ENCODE data around the gene SETD2. TPM values are rescaled to one million over a fixed set of nuclear protein-coding genes. Genes with fewer than 3 reads are reported as not detected.

The SETD2 gene
- total and polyA plus RNA-seq, 5 donors from 2014 or later, result 10.4 to 93.7 (median 11.7) TPM

DNA sequence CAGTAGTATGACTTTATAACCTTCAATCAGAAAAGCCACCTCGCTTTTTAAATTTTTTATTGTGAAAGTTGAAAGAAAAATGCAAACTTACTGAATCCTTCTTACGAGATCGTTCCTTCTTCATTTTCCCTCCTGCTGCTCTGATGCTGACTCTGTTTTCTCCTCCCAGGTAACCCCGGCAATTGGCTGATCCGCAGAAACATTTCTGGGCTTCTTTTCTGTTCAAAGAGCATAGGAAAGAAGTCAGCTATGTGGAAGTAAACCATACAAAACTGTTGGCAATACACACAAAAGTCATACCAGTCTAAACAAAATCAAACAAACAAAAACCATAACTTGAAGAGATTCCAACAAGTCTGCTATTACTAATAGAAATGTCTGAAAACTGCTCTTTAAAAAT is 66.0 kb downstream of the SETD2 start:
- ATAC-seq (ENCODE audit: low read depth in 2 of 2), result no peak
- H3K36me3 ChIP-seq (ENCODE audit: control insufficient read depth, insufficient read depth, low read length), result peaks cover 73% of the 10 kb centered on the region
- no peaks in the 10 kb centered on the region for H3K27me3 Mint-ChIP-seq
- no peak overlapping the region for H3K4me3 ChIP-seq (ENCODE audit: low read depth, low read length)
- no peaks in the 10 kb centered on the region for H3K9me3 Mint-ChIP-seq
- no peaks in the 10 kb centered on the region for H3K9me3 ChIP-seq (ENCODE audit: control insufficient read depth in 2 of 2, low read length in 2 of 2)
- no peak overlapping the region for H3K27ac ChIP-seq (ENCODE audit: insufficient read depth, low read length, poor library complexity, severe bottlenecking)
- peak overlapping the region in 1 of 3 donors; percentile 59 for H3K27ac Mint-ChIP-seq
- H3K4me1 Mint-ChIP-seq, result peaks cover 0 to 14% (median 11%) of the 10 kb centered on the region in 4 donors
- H3K4me3 Mint-ChIP-seq, result no peak overlapping the region
- H3K36me3 Mint-ChIP-seq, result peaks cover 34% of the 10 kb centered on the region
- no peak for DNase-seq
- H3K4me1 ChIP-seq (ENCODE audit: control insufficient read depth, insufficient read depth, low read length, poor library complexity, severe bottlenecking), result no peaks in the 10 kb centered on the region
- H3K27me3 ChIP-seq (ENCODE audit: control insufficient read depth, insufficient read depth, low read length), result no peaks in the 10 kb centered on the region

DNA sequence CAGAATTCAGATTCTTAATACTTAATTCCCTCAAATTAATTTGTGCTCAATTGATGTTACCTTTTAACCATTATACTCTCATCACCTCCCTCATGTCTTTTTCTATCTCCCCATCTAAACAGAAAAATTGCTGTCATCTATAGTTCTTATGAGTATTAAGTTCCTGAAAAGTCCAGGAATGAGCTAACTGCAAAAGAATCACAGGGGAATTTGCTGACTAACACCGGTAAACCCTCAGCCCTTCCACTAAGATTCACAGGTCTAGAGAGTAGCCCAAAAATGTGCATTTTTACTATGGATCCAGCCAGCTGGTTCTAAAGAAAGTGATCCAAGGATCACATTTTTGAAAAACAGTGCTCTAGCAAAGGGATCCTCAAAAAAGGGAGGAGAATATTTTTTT is 67.0 kb downstream of the SETD2 start:
- H3K27ac Mint-ChIP-seq, result peak overlapping the region in 1 of 3 donors; percentile 51
- H3K4me1 Mint-ChIP-seq, result peaks cover 0 to 14% (median 11%) of the 10 kb centered on the region in 4 donors
- H3K27ac ChIP-seq (ENCODE audit: insufficient read depth, low read length, poor library complexity, severe bottlenecking), result no peak overlapping the region
- no peak for DNase-seq
- no peak overlapping the region for H3K4me3 ChIP-seq (ENCODE audit: low read depth, low read length)
- no peaks in the 10 kb centered on the region for H3K9me3 Mint-ChIP-seq
- no peak overlapping the region for H3K4me3 Mint-ChIP-seq
- no peaks in the 10 kb centered on the region for H3K4me1 ChIP-seq (ENCODE audit: control insufficient read depth, insufficient read depth, low read length, poor library complexity, severe bottlenecking)
- H3K36me3 Mint-ChIP-seq, result peaks cover 30% of the 10 kb centered on the region
- ATAC-seq (ENCODE audit: low read depth in 2 of 2), result no peak
- peaks cover 68% of the 10 kb centered on the region for H3K36me3 ChIP-seq (ENCODE audit: control insufficient read depth, insufficient read depth, low read length)
- H3K27me3 Mint-ChIP-seq, result no peaks in the 10 kb centered on the region
- no peaks in the 10 kb centered on the region for H3K27me3 ChIP-seq (ENCODE audit: control insufficient read depth, insufficient read depth, low read length)
- H3K9me3 ChIP-seq (ENCODE audit: control insufficient read depth in 2 of 2, low read length in 2 of 2), result no peaks in the 10 kb centered on the region

DNA sequence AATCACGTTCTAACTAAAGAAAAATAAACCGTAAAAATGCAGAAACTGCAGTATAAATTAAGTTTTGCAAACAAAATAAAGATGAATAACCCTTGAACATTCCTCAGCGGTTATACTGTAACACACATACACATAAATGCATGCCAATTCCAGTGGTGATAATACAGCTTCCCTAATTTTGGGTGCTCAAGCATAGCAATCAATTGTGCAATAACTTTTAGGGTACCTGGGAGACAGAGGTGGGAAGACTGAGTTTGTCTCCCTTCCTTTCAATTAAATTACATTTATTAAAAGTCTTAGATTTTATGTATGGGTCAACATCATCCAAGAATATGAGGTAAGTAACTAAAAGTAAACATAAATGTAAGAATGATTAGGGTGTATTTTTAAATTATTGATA is 71.8 kb downstream of the SETD2 start:
- Histone ChIP-seq H3K36me3 (ENCODE audit: control insufficient read depth, insufficient read depth, low read length) (peaks cover 74% of the 10 kb centered on the region), H3K4me3 (ENCODE audit: low read depth, low read length) (no peak overlapping the region), H3K4me1 (ENCODE audit: control insufficient read depth, insufficient read depth, low read length, poor library complexity, severe bottlenecking) (no peaks in the 10 kb centered on the region), H3K27me3 (ENCODE audit: control insufficient read depth, insufficient read depth, low read length) (no peaks in the 10 kb centered on the region), H3K27ac (ENCODE audit: insufficient read depth, low read length, poor library complexity, severe bottlenecking) (no peak overlapping the region), H3K9me3 (ENCODE audit: control insufficient read depth in 2 of 2, low read length in 2 of 2) (no peaks in the 10 kb centered on the region)
- Mint-ChIP-seq H3K4me3 (no peak overlapping the region), H3K4me1 (peaks cover 8 to 16% (median 12%) of the 10 kb centered on the region in 4 donors), H3K36me3 (peaks cover 31% of the 10 kb centered on the region), H3K27ac (peak overlapping the region in 1 of 3 donors; percentile 32), H3K9me3 (no peaks in the 10 kb centered on the region), H3K27me3 (no peaks in the 10 kb centered on the region)
- DNase-seq (no peak), ATAC-seq (ENCODE audit: low read depth in 2 of 2) (no peak)

DNA sequence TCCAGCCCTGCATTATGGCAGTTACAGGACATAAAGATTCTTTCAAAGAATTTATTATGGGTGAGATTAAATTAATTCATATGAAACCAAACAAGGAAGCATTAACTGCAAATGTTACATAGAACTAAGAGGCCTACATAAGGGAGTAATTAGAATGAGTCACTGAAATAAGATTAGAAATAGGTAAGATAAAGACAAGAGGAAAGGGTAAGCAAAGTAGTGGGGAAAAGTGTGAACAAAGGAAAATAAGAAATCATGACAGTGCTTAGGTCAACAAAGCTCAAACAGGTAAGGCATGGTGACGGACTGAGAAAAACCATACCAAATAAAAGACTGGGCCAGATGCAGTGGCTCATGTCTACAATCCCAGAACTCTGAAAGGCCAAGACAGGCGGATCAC is 74.3 kb downstream of the SETD2 start:
- no peak overlapping the region for H3K4me3 ChIP-seq (ENCODE audit: low read depth, low read length)
- H3K27me3 Mint-ChIP-seq, result no peaks in the 10 kb centered on the region
- peak overlapping the region in 2 of 3 donors; percentile 1 to 5 for H3K27ac Mint-ChIP-seq
- no peak overlapping the region for H3K27ac ChIP-seq (ENCODE audit: insufficient read depth, low read length, poor library complexity, severe bottlenecking)
- H3K4me1 Mint-ChIP-seq, result peaks cover 12 to 20% (median 13%) of the 10 kb centered on the region in 4 donors
- H3K36me3 ChIP-seq (ENCODE audit: control insufficient read depth, insufficient read depth, low read length), result peaks cover 77% of the 10 kb centered on the region
- peaks cover 32% of the 10 kb centered on the region for H3K36me3 Mint-ChIP-seq
- no peaks in the 10 kb centered on the region for H3K4me1 ChIP-seq (ENCODE audit: control insufficient read depth, insufficient read depth, low read length, poor library complexity, severe bottlenecking)
- ATAC-seq (ENCODE audit: low read depth in 2 of 2) (no peak), DNase-seq (no peak)
- no peaks in the 10 kb centered on the region for H3K27me3 ChIP-seq (ENCODE audit: control insufficient read depth, insufficient read depth, low read length)
- H3K9me3 ChIP-seq (ENCODE audit: control insufficient read depth in 2 of 2, low read length in 2 of 2), result no peaks in the 10 kb centered on the region
- no peak overlapping the region for H3K4me3 Mint-ChIP-seq
- no peaks in the 10 kb centered on the region for H3K9me3 Mint-ChIP-seq

DNA sequence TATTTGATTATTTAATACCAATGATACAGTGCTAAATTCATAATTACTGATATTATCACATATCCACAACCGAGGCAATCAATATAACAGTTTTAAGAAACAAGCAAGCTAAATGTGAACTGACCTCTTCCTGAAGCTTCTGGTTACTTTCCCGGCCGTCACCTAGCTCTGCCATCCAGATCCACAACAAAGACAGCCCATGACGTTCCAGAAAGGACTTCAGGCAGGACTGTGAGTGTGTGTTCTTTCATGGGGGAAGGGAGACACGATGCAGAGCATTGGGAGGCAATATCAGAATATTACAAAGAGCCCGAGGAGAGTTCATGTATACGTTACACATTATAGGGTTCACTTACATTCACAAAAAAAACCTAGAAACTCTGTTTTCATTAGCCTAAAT is 77.8 kb downstream of the SETD2 start:
- H3K36me3 ChIP-seq (ENCODE audit: control insufficient read depth, insufficient read depth, low read length), result peaks cover 76% of the 10 kb centered on the region
- H3K4me1 ChIP-seq (ENCODE audit: control insufficient read depth, insufficient read depth, low read length, poor library complexity, severe bottlenecking), result peaks cover 6% of the 10 kb centered on the region
- Mint-ChIP-seq H3K27me3 (no peaks in the 10 kb centered on the region), H3K4me3 (no peak overlapping the region), H3K36me3 (peaks cover 45% of the 10 kb centered on the region), H3K27ac (no peak overlapping the region), H3K9me3 (no peaks in the 10 kb centered on the region), H3K4me1 (peaks cover 23 to 39% (median 28%) of the 10 kb centered on the region in 4 donors)
- no peak overlapping the region for H3K27ac ChIP-seq (ENCODE audit: insufficient read depth, low read length, poor library complexity, severe bottlenecking)
- ATAC-seq (ENCODE audit: low read depth in 2 of 2) (no peak), DNase-seq (no peak)
- no peak overlapping the region for H3K4me3 ChIP-seq (ENCODE audit: low read depth, low read length)
- no peaks in the 10 kb centered on the region for H3K27me3 ChIP-seq (ENCODE audit: control insufficient read depth, insufficient read depth, low read length)
- H3K9me3 ChIP-seq (ENCODE audit: control insufficient read depth in 2 of 2, low read length in 2 of 2), result no peaks in the 10 kb centered on the region

DNA sequence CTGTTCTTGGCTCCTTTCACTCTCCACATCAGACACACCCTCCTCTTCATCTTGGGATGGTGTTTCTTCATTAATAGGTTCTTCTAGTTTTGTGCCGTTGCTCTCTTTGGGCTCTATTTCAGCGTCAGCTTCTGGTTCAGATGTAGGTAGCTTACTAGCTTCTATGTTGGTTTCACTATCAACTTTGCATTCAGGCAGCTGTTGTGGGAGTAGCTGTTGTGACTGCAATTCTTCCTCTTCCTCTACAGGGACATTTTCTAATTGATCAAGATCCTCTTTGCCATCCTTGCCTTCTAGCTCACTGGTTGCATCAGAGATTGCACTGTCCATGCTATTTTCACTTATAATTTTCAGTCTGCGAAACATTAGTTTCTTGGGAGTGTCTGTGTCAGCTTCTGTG is 80.1 kb downstream of the SETD2 start:
- Histone ChIP-seq H3K27me3 (ENCODE audit: control insufficient read depth, insufficient read depth, low read length) (no peaks in the 10 kb centered on the region), H3K9me3 (ENCODE audit: control insufficient read depth in 2 of 2, low read length in 2 of 2) (no peaks in the 10 kb centered on the region), H3K27ac (ENCODE audit: insufficient read depth, low read length, poor library complexity, severe bottlenecking) (no peak overlapping the region), H3K4me1 (ENCODE audit: control insufficient read depth, insufficient read depth, low read length, poor library complexity, severe bottlenecking) (peaks cover 6% of the 10 kb centered on the region), H3K4me3 (ENCODE audit: low read depth, low read length) (peak overlapping the region; percentile 33), H3K36me3 (ENCODE audit: control insufficient read depth, insufficient read depth, low read length) (peaks cover 77% of the 10 kb centered on the region)
- H3K27me3 Mint-ChIP-seq, result no peaks in the 10 kb centered on the region
- peak overlapping the region in 2 of 4 donors; percentile 3 to 30 for H3K4me3 Mint-ChIP-seq
- H3K9me3 Mint-ChIP-seq, result no peaks in the 10 kb centered on the region
- peak in 1 of 3 donors; percentile 59 for DNase-seq
- H3K27ac Mint-ChIP-seq, result peak overlapping the region; percentile 8 to 20 (median 20)
- peak in 1 of 2 donors; percentile 56 for ATAC-seq (ENCODE audit: low read depth in 2 of 2)
- H3K4me1 Mint-ChIP-seq, result peaks cover 24 to 37% (median 31%) of the 10 kb centered on the region in 4 donors
- peaks cover 46% of the 10 kb centered on the region for H3K36me3 Mint-ChIP-seq

DNA sequence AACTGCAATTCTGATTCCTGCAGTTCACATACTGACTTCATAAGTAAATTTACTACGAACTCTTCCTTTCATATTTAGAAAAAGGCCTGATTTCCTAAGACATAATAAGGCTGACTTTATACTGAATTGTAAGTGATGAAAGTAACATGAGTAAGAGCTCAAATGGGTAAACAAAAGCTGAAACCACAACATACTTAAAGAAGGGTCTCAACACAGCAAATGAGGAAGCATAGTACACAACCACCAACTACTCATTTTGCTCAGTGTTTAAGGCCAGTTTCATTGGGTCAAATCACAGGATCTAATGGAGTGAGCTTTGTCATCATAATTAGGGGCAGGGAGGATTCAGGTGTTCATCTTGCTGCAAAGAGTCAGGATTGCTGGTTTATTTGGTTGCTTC is 81.4 kb downstream of the SETD2 start:
- H3K27ac Mint-ChIP-seq, result peak overlapping the region; percentile 24 to 60 (median 58)
- H3K36me3 Mint-ChIP-seq, result peaks cover 40% of the 10 kb centered on the region
- peaks cover 72% of the 10 kb centered on the region for H3K36me3 ChIP-seq (ENCODE audit: control insufficient read depth, insufficient read depth, low read length)
- DNase-seq (no peak), ATAC-seq (ENCODE audit: low read depth in 2 of 2) (no peak)
- no peaks in the 10 kb centered on the region for H3K9me3 Mint-ChIP-seq
- no peaks in the 10 kb centered on the region for H3K27me3 ChIP-seq (ENCODE audit: control insufficient read depth, insufficient read depth, low read length)
- H3K27me3 Mint-ChIP-seq, result no peaks in the 10 kb centered on the region
- H3K4me1 Mint-ChIP-seq, result peaks cover 23 to 33% (median 29%) of the 10 kb centered on the region in 4 donors
- H3K4me3 Mint-ChIP-seq, result no peak overlapping the region
- peaks cover 6% of the 10 kb centered on the region for H3K4me1 ChIP-seq (ENCODE audit: control insufficient read depth, insufficient read depth, low read length, poor library complexity, severe bottlenecking)
- H3K9me3 ChIP-seq (ENCODE audit: control insufficient read depth in 2 of 2, low read length in 2 of 2), result no peaks in the 10 kb centered on the region
- no peak overlapping the region for H3K4me3 ChIP-seq (ENCODE audit: low read depth, low read length)
- no peak overlapping the region for H3K27ac ChIP-seq (ENCODE audit: insufficient read depth, low read length, poor library complexity, severe bottlenecking)

DNA sequence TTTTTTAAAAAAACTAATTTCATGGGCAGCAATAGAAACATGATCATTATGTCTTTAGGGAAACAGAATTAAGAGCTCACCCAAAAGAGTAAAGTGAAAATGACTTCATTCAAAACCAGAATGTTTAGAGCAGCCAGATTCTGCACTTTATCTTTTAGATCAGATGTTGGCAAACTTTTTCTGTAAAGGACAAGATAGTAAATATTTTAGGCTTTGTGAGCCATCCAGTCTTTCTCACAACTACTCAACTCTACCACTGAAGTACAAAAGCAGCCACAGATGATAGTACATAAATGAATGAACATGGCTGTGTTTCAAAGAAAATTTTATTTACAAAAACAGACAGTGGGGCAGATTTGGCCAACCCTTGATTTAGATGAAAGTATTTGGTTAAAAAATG is 84.5 kb downstream of the SETD2 start:
- Histone ChIP-seq H3K9me3 (ENCODE audit: control insufficient read depth in 2 of 2, low read length in 2 of 2) (no peaks in the 10 kb centered on the region), H3K27ac (ENCODE audit: insufficient read depth, low read length, poor library complexity, severe bottlenecking) (no peak overlapping the region), H3K36me3 (ENCODE audit: control insufficient read depth, insufficient read depth, low read length) (peaks cover 58% of the 10 kb centered on the region), H3K27me3 (ENCODE audit: control insufficient read depth, insufficient read depth, low read length) (no peaks in the 10 kb centered on the region), H3K4me1 (ENCODE audit: control insufficient read depth, insufficient read depth, low read length, poor library complexity, severe bottlenecking) (peaks cover 6% of the 10 kb centered on the region), H3K4me3 (ENCODE audit: low read depth, low read length) (no peak overlapping the region)
- H3K27ac Mint-ChIP-seq, result peak overlapping the region in 2 of 3 donors; percentile 11 to 22
- no peaks in the 10 kb centered on the region for H3K27me3 Mint-ChIP-seq
- ATAC-seq (ENCODE audit: low read depth in 2 of 2) (no peak), DNase-seq (no peak)
- no peak overlapping the region for H3K4me3 Mint-ChIP-seq
- peaks cover 32% of the 10 kb centered on the region for H3K36me3 Mint-ChIP-seq
- no peaks in the 10 kb centered on the region for H3K9me3 Mint-ChIP-seq
- peaks cover 27 to 34% (median 32%) of the 10 kb centered on the region in 4 donors for H3K4me1 Mint-ChIP-seq
